Keratinocyte (primary cell): ENCODE measurements around the gene SNCB. TPM values are rescaled to one million over a fixed set of nuclear protein-coding genes. Genes with fewer than 3 reads are reported as not detected.

Experiments
- DNase-seq: peaks from one replicate; pipeline ENCODE4 v3.0.0-alpha.2; 2011; ENCODE audit warnings: low read depth, missing footprints, low spot score
- FAIRE-seq: peaks from 2 replicates; lab custom pipeline; 2011; peaks lifted over from hg19 to GRCh38; lab: Jason Lieb, UNC
- H2AFZ ChIP-seq: 2 replicates; pipeline ENCODE4 v1.6.0; 2012; ENCODE audit warnings: low read length, control low read depth, inconsistent platforms; ENCODE audit not compliant: control insufficient read depth
- H3K27ac ChIP-seq: 2 replicates; pipeline ENCODE4 v1.5.1; 2011; ENCODE audit warnings: low read length; ENCODE audit not compliant: control insufficient read depth, insufficient read depth
- H3K27me3 ChIP-seq: 3 replicates; pipeline ENCODE4 v1.6.0; 2011; ENCODE audit warnings: low read length; ENCODE audit not compliant: control insufficient read depth, insufficient read depth; ENCODE audit errors: extremely low read depth
- H3K36me3 ChIP-seq, 2 experiments: 2 replicates in 1 of 2; 3 replicates in 1 of 2; pipeline ENCODE4 v1.5.1; 2011; ENCODE audit warnings: low read length in 2 of 2, mild to moderate bottlenecking in 1 of 2; ENCODE audit not compliant: control insufficient read depth in 2 of 2, insufficient read depth in 2 of 2; ENCODE audit errors: extremely low read depth in 1 of 2
- H3K4me1 ChIP-seq: 3 replicates; pipeline ENCODE4 v1.5.1; 2011; ENCODE audit warnings: low read length; ENCODE audit not compliant: control insufficient read depth, insufficient read depth; ENCODE audit errors: extremely low read depth
- H3K4me2 ChIP-seq: 3 replicates; pipeline ENCODE4 v1.6.0; 2011; ENCODE audit warnings: low read depth, low read length; ENCODE audit not compliant: control insufficient read depth, insufficient read depth; ENCODE audit errors: extremely low read depth
- H3K4me3 ChIP-seq, 3 experiments: fragments of 200-600 bp in 1 of 3; sonication (generic) in 1 of 3; 2 replicates in 2 of 3; 3 replicates in 1 of 3; pipeline ENCODE4 v1.5.1; 2011 to 2016; ENCODE audit warnings: low read length in 3 of 3, mild to moderate bottlenecking in 3 of 3, control low read depth in 2 of 3, inconsistent platforms in 1 of 3, low read depth in 1 of 3, mixed read lengths in 1 of 3, mixed run types in 1 of 3, moderate library complexity in 1 of 3; ENCODE audit not compliant: control insufficient read depth in 2 of 3, insufficient read depth in 2 of 3; ENCODE audit errors: extremely low read depth in 1 of 3
- H3K79me2 ChIP-seq: 2 replicates; pipeline ENCODE4 v1.6.0; 2012; ENCODE audit warnings: low read length; ENCODE audit not compliant: control insufficient read depth, insufficient read depth
- H3K9ac ChIP-seq: 3 replicates; pipeline ENCODE4 v1.6.0; 2011; ENCODE audit warnings: low read length; ENCODE audit not compliant: control insufficient read depth, insufficient read depth; ENCODE audit errors: extremely low read depth
- H3K9me1 ChIP-seq: 3 replicates; pipeline ENCODE4 v1.6.0; 2011; ENCODE audit warnings: low read length; ENCODE audit not compliant: control insufficient read depth, insufficient read depth; ENCODE audit errors: extremely low read depth
- H3K9me3 ChIP-seq: 2 replicates; pipeline ENCODE4 v1.5.1; 2012; ENCODE audit warnings: low read depth, low read length; ENCODE audit not compliant: control insufficient read depth
- H4K20me1 ChIP-seq: 3 replicates; pipeline ENCODE4 v1.6.0; 2011; ENCODE audit warnings: low read length; ENCODE audit not compliant: control insufficient read depth, insufficient read depth; ENCODE audit errors: extremely low read depth
- EZH2 ChIP-seq: IDR thresholded peaks from one replicate; pipeline ENCODE4 v1.6.1; 2012; ENCODE audit warnings: inconsistent platforms, mild to moderate bottlenecking, low read length, moderate library complexity
- dilution Hi-C: fragments of 300-500 bp; cut with MboI; formaldehyde crosslinking; loops from one replicate; pipeline ENCODE4 v1.7.0; 2020; ENCODE audit warnings: low sequenced_read_pairs; ENCODE audit not compliant: extremely low pct_ligation_motif_present
- polyA plus RNA-seq, 5 experiments: library from polyadenylated mRNA; depleted of rRNA in 3 of 5; stranded (reverse) in 3 of 5; stranded (forward) in 1 of 5; unstranded in 1 of 5; fragments of >200 nt; gene quantifications; 1 replicate in 1 of 5; 2 replicates in 3 of 5; 3 replicates in 1 of 5; pipeline versions ENCODE4 v1.2.1 to v1.2.3, GENCODE V29; 2011 to 2012; ENCODE audit warnings: missing spikeins in 2 of 5, low read depth in 1 of 5, low replicate concordance in 1 of 5
- TF ChIP-seq, protein P1 (sequence below), 3 experiments: IDR thresholded peaks in 1 of 3; conservative IDR thresholded peaks in 1 of 3; optimal IDR thresholded peaks in 1 of 3; 2 replicates in 2 of 3; 3 replicates in 1 of 3; pipeline versions ENCODE3 to v1.5.1; 2011; ENCODE audit warnings: low read length in 3 of 3, mild to moderate bottlenecking in 3 of 3, moderate library complexity in 2 of 3, control low read depth in 1 of 3, inconsistent platforms in 1 of 3; ENCODE audit not compliant: insufficient read depth in 2 of 3; ENCODE audit errors: extremely low read depth in 1 of 3

SNCB gene
- polyA plus RNA-seq, 1 donor (not counting 4 experiments of a cell fraction or from before 2014, with no cell fraction given): 0.69 TPM

DNA sequence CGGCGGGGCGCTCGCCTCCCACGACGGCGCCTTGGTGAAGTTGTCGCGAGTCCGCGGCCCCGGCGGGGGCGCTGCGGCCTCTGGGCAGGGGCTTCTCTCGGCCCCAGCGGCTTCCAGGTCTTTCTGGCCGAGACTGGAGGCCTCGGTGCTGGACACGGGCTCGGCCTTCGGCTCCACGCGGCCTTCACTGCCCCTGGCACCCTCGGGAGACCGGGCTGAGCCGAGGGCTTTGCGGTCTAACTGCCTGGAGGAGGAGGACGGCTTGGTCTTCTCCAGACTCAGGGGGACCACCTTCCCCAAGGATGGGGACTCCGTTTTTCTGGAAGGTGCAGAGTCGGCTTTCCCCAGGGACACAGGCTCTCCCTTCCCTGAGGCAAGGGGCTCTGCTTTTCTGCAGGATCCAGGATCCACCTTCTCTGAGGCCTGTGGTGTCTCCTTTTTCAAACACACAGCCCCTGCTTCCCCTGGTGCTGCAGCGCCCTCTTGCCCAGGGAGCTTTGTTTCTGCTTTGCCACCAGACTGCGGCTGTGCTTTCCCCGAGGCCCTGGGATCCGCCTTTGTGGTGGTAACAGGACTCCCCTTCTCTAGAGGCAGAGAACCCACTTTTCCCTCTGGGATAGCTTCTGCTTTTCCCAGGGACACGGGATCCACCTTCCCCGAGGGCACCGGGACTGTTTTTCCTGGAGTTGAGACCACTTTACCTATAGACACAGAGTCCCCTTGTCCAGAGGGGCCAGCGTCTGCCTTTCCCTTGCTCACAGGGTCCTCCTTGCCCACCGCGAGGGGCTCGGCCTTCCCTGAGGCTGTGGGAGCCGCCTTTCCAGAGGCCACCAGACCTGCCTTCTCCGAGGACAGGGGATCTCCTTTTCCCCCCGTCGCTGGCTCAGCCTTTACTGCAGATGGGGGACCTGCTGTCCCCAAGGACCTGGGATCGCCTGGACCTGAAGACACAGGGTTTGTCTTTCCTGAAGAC lies 32.6 kb downstream of the SNCB start:
- Histone ChIP-seq H3K36me3 (peaks cover 3 to 4% of the 10 kb centered on the region in 2 experiments), H3K27ac (no peak overlapping the region), H4K20me1 (no peaks in the 10 kb centered on the region), H3K79me2 (no peaks in the 10 kb centered on the region), H3K27me3 (no peaks in the 10 kb centered on the region), H3K9me1 (no peaks in the 10 kb centered on the region), H3K4me1 (no peaks in the 10 kb centered on the region), H3K4me2 (no peak overlapping the region), H3K9ac (no peak overlapping the region), H3K4me3 (no peak overlapping the region), H2AFZ (no peak overlapping the region), H3K9me3 (no peaks in the 10 kb centered on the region)
- DNase-seq (no peak), FAIRE-seq (no peak)
- dilution Hi-C loops: no loop called here
- no peak for TF ChIP-seq EZH2
- TF ChIP-seq, protein P1, sequence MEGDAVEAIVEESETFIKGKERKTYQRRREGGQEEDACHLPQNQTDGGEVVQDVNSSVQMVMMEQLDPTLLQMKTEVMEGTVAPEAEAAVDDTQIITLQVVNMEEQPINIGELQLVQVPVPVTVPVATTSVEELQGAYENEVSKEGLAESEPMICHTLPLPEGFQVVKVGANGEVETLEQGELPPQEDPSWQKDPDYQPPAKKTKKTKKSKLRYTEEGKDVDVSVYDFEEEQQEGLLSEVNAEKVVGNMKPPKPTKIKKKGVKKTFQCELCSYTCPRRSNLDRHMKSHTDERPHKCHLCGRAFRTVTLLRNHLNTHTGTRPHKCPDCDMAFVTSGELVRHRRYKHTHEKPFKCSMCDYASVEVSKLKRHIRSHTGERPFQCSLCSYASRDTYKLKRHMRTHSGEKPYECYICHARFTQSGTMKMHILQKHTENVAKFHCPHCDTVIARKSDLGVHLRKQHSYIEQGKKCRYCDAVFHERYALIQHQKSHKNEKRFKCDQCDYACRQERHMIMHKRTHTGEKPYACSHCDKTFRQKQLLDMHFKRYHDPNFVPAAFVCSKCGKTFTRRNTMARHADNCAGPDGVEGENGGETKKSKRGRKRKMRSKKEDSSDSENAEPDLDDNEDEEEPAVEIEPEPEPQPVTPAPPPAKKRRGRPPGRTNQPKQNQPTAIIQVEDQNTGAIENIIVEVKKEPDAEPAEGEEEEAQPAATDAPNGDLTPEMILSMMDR (optimal IDR thresholded peaks at IDR 0.05 in 1 of 3, IDR thresholded peaks at IDR 0.05 in 1 of 3, conservative IDR thresholded peaks at IDR 0.05 in 1 of 3; ENCODE audit: extremely low read depth in 1 of 3, insufficient read depth in 2 of 3, low read length in 3 of 3): peak in 1 of 3 experiments; percentile 3

DNA sequence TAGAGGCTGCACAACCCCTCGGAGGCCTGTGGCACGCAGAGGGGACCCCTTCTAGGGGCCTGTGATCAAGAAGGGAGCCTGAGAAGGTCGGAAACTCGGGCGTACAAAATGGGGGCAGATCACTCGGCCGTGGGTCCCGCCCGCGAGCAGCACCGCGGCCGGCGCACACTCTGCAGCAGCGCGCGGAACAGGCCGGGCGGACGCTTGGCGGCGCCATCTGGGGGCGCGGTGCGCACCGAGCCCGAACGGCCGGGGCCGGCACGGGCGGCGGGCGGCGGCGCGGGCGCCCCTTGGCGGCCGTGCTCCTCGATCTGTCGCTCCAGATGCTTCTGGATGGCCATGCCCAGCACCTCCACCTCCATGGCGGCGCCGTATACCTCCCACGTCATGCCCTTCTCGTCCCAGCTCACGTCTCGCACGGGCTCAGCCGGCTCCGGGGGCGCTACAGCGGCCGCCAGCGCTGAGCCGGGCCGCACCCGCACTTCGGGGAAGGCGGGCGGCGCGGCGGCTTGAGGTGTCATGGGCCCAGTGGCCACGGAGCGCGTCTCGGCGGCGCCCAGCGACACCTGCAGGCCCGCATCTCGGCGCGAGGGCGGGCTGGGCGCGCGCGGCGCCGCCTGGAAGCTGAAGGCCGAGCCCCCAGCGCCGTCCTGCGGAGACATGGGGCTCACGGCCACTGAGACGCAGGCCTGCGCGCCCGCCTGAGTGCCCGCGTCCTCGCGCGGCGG lies 33.5 kb downstream of the SNCB start:
- no peak for FAIRE-seq
- Histone ChIP-seq H3K4me2 (no peak overlapping the region), H2AFZ (no peak overlapping the region), H3K9me1 (no peaks in the 10 kb centered on the region), H3K36me3 (peaks cover 3 to 4% of the 10 kb centered on the region in 2 experiments), H3K9ac (no peak overlapping the region), H4K20me1 (no peaks in the 10 kb centered on the region), H3K27ac (no peak overlapping the region), H3K9me3 (peaks cover 2% of the 10 kb centered on the region), H3K79me2 (no peaks in the 10 kb centered on the region), H3K4me1 (no peaks in the 10 kb centered on the region), H3K4me3 (no peak overlapping the region), H3K27me3 (no peaks in the 10 kb centered on the region)
- dilution Hi-C loops: no loop called here
- no peak for DNase-seq
- TF ChIP-seq, protein P1 (optimal IDR thresholded peaks at IDR 0.05 in 1 of 3, IDR thresholded peaks at IDR 0.05 in 1 of 3, conservative IDR thresholded peaks at IDR 0.05 in 1 of 3; ENCODE audit: extremely low read depth in 1 of 3, insufficient read depth in 2 of 3, low read length in 3 of 3): no peak
- no peak for TF ChIP-seq EZH2
